Progenitor cell of endocrine pancreas (in vitro differentiated cells): ENCODE results near the gene BTBD16. TPM values are rescaled to one million over a fixed set of nuclear protein-coding genes. Genes with fewer than 3 reads are reported as not detected.
A peak's percentile ranks its signal among the peaks of the same experiment; 100 is the strongest.

Source experiments
- DNase-seq: peaks from one replicate; pipeline ENCODE4 v3.0.0; 2021; ENCODE audit warnings: low spot score; ENCODE audit not compliant: unreplicated experiment
- H3K27ac Mint-ChIP-seq: 2 replicates; pipeline ENCODE4 v1.8.0; 2021; ENCODE audit warnings: mild to moderate bottlenecking, moderate library complexity, mixed read lengths
- H3K27me3 Mint-ChIP-seq: 2 replicates; pipeline ENCODE4 v1.8.0; 2021; ENCODE audit warnings: mixed read lengths
- H3K36me3 Mint-ChIP-seq: 2 replicates; pipeline ENCODE4 v1.8.0; 2022; ENCODE audit warnings: mixed read lengths; ENCODE audit not compliant: insufficient read depth
- H3K4me1 Mint-ChIP-seq: 2 replicates; pipeline ENCODE4 v1.8.0; 2021; ENCODE audit warnings: low read depth, mixed read lengths
- H3K4me3 Mint-ChIP-seq: 2 replicates; pipeline ENCODE4 v1.8.0; 2021; ENCODE audit warnings: low read depth, mild to moderate bottlenecking, moderate library complexity, mixed read lengths
- H3K9me3 Mint-ChIP-seq: 2 replicates; pipeline ENCODE4 v1.8.0; 2021; ENCODE audit warnings: low read depth, mixed read lengths
- total RNA-seq: library from RNA; stranded (reverse); gene quantifications from 2 replicates; pipeline ENCODE4 v1.2.1, GENCODE V29; 2021
- TF ChIP-seq, protein P1 (sequence below): fragments of 200-600 bp; sonication (generic); IDR thresholded peaks from one replicate; pipeline ENCODE4 v1.5.0; 2021; ENCODE audit warnings: antibody characterized with exemption, mild to moderate bottlenecking; ENCODE audit not compliant: unreplicated experiment

Gene BTBD16
- total RNA-seq, 1 donor from 2014 or later: not detected

DNA sequence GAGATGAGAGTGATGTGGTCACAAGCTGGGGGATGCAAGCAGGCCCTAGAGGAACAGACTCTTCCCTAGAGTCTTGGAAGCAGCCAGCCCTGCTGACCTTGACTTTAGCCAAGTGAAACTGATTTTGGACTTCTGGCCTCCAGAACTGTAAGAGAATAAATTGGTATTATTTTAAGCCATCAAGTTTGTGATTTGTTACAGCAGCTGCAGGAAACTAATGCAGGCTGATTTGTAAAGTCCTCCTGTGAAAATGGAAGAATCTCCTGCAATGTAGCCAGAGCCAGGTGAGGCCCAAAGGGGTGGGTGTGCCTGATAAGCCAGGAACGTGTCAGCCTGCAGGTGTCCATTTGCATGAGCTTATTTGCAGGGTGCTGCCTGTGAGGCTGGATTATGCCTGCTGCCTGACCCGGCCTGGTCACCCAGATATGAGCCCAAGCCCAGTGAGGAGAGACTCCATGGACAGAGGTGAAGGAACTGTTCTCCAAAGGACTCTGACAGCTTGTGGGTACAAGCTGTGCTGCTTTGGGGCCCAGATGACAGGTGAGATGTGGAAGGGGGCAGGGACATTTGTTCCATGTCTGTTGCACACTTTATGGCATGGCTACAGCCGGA, 78.8 kb downstream of the BTBD16 start:
- TF ChIP-seq, protein P1, sequence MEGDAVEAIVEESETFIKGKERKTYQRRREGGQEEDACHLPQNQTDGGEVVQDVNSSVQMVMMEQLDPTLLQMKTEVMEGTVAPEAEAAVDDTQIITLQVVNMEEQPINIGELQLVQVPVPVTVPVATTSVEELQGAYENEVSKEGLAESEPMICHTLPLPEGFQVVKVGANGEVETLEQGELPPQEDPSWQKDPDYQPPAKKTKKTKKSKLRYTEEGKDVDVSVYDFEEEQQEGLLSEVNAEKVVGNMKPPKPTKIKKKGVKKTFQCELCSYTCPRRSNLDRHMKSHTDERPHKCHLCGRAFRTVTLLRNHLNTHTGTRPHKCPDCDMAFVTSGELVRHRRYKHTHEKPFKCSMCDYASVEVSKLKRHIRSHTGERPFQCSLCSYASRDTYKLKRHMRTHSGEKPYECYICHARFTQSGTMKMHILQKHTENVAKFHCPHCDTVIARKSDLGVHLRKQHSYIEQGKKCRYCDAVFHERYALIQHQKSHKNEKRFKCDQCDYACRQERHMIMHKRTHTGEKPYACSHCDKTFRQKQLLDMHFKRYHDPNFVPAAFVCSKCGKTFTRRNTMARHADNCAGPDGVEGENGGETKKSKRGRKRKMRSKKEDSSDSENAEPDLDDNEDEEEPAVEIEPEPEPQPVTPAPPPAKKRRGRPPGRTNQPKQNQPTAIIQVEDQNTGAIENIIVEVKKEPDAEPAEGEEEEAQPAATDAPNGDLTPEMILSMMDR: no peak
- peaks cover 2% of the 10 kb centered on the region for H3K36me3 Mint-ChIP-seq
- H3K27me3 Mint-ChIP-seq: peaks cover 3% of the 10 kb centered on the region
- H3K4me1 Mint-ChIP-seq: peaks cover 14% of the 10 kb centered on the region
- peak overlapping the region; percentile 33 for H3K27ac Mint-ChIP-seq
- H3K9me3 Mint-ChIP-seq: peaks cover 7% of the 10 kb centered on the region
- no peak for DNase-seq
- no peak overlapping the region for H3K4me3 Mint-ChIP-seq

DNA sequence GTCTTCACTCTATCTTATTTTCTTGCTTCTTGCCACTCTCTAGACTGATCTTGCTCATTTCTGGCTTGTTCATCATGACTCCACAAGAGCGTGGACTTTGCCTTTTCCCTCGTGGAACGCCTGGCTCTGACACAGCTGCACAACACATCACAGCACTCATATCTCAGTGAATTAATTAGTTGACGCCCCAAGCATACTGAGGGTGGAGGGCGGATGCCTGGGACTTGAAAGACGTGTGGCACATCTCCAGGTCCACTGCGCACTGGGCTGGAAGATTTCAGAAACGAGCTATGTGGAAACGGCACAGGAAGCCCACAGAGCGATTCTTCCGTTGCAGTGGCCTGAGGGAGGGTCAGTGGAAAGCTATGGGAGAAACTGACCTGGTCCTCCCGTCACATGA, 79.8 kb downstream of the BTBD16 start:
- peak overlapping the region; percentile 11 for H3K27ac Mint-ChIP-seq
- TF ChIP-seq, protein P1: no peak
- peaks cover 3% of the 10 kb centered on the region for H3K27me3 Mint-ChIP-seq

DNA sequence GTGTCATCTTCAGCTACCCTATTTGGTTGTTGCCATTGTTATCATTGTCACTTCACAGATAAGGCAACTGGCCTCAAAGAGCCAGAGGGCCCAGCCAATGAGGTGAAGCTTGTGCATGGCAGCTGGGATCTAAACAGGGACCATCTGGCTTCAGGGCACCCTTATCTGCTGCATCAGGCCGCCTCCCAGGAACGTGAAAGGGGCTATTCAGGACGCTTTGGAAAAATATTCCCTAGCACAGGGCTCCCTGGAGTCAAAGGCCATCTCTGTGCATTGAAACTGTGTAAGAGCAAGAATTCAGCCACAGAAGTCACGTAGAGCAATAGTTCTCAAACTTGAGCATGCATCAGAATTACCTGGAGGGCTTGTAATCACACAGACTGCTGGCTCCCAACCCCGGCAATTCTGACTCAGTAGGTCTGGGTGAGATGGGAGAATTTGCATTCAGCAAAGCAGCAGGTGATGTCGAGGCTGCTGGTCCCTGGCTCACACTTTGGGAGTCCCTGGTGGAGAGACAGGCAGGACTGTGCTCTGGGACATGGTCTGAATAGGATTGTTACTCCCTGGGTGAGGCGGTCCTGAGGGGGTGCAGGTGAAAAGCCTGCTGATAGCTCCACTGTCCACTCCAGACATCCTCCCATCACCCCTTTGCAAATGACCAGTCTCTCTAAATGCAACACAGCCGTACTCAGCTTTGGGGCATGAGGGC, 81.9 kb downstream of the BTBD16 start:
- no peak overlapping the region for H3K4me3 Mint-ChIP-seq
- H3K36me3 Mint-ChIP-seq: no peaks in the 10 kb centered on the region
- peaks cover 14% of the 10 kb centered on the region for H3K4me1 Mint-ChIP-seq
- no peak for DNase-seq
- H3K27ac Mint-ChIP-seq: no peak overlapping the region
- H3K9me3 Mint-ChIP-seq: no peaks in the 10 kb centered on the region
- TF ChIP-seq, protein P1: no peak
- H3K27me3 Mint-ChIP-seq: peaks cover 3% of the 10 kb centered on the region

More for the DNA sequence above, 79.8 kb downstream of the BTBD16 start:
- no peak for DNase-seq
- Mint-ChIP-seq H3K4me3 (no peak overlapping the region), H3K4me1 (peaks cover 14% of the 10 kb centered on the region), H3K9me3 (peaks cover 7% of the 10 kb centered on the region), H3K36me3 (peaks cover 2% of the 10 kb centered on the region)

DNA sequence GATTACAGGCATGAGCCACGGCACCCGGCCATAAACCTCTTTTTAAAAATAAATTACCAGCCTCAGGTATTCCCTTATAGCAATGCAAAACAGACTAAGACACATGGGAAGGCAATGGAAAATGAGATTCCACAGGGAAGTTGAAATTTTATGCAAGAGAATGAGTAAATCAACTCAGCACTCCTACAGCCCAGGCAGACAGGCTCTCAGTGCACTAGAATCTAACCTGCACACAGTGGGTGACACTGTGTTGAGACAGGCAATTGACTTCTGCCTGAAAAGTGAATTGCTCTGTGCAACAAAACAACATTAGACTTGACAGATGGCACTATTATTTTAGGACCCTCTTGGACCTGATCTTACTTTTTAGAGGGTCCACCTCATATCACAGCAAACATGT, 83.3 kb downstream of the BTBD16 start:
- no peaks in the 10 kb centered on the region for H3K36me3 Mint-ChIP-seq
- TF ChIP-seq, protein P1: no peak

DNA sequence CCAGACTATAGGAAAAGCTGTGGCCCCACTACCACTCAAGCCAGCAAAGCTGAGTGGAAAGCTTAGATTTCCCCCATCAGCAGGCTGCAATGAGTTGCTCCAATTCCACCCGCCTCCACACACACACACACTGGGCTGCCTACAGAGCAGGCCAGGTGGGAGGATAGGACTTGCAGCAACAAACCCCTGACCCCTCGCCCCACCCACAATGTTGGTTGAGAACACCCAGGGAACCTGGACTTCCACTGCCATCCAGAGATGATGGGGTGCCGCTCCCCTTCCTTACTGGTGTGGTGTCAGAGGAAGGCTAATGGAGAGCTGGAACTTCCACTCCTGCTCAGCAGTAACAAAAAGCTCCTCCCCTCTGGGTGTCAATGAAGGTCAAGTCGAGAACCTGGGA, 86.6 kb downstream of the BTBD16 start:
- Mint-ChIP-seq H3K27me3 (no peaks in the 10 kb centered on the region), H3K9me3 (peaks cover 10% of the 10 kb centered on the region), H3K4me1 (peaks cover 6% of the 10 kb centered on the region), H3K4me3 (no peak overlapping the region), H3K27ac (no peak overlapping the region), H3K36me3 (no peaks in the 10 kb centered on the region)
- DNase-seq: no peak
- TF ChIP-seq, protein P1: no peak

More for the DNA sequence above, 83.3 kb downstream of the BTBD16 start:
- H3K4me1 Mint-ChIP-seq: peaks cover 7% of the 10 kb centered on the region
- peaks cover 3% of the 10 kb centered on the region for H3K27me3 Mint-ChIP-seq
- DNase-seq: no peak
- H3K4me3 Mint-ChIP-seq: no peak overlapping the region
- no peak overlapping the region for H3K27ac Mint-ChIP-seq
- peaks cover 10% of the 10 kb centered on the region for H3K9me3 Mint-ChIP-seq
